Putamen (tissue), 1 donor: ENCODE data around the gene FUOM.
"Not testable (repeated sequence)": the region's sequence is repeated elsewhere in the genome, so short reads cannot be mapped to it uniquely, and the experiment has no call there.

ENCODE experiments used
- DNase-seq: peaks from one replicate; pipeline ENCODE4 v3.0.0-alpha.2; 2016; ENCODE audit warnings: low spot score

The FUOM gene

GRCh38 chr10:133329491-133330202, 28.2 kb downstream of the FUOM start:
- DNase-seq: peak; percentile 84

GRCh38 chr10:133328358-133329343, 29.2 kb downstream of the FUOM start:
- DNase-seq: no peak

- no peak for DNase-seq
Observed at GRCh38 chr10:133327651-133328357, 30.0 kb downstream of the FUOM start.

- no peak for DNase-seq
Observed at GRCh38 chr10:133326745-133327650, 30.8 kb downstream of the FUOM start.

- no peak for DNase-seq
Observed at GRCh38 chr10:133326223-133326551, 31.6 kb downstream of the FUOM start.

GRCh38 chr10:133325440-133326222, 32.2 kb downstream of the FUOM start:
- DNase-seq: no peak

- DNase-seq: no peak
Observed at GRCh38 chr10:133324857-133325260, 33.0 kb downstream of the FUOM start.

GRCh38 chr10:133324198-133324792, 33.5 kb downstream of the FUOM start:
- DNase-seq: no peak

- not testable (repeated sequence) for DNase-seq
Observed at GRCh38 chr10:133322064-133322709, 35.6 kb downstream of the FUOM start.

- DNase-seq: not testable (repeated sequence)
Observed at GRCh38 chr10:133320852-133321422, 36.9 kb downstream of the FUOM start.

GRCh38 chr10:133318494-133319127, 39.2 kb downstream of the FUOM start:
- DNase-seq: no peak

- DNase-seq: no peak
Observed at GRCh38 chr10:133316732-133317131, 41.1 kb downstream of the FUOM start.

- DNase-seq: no peak
Observed at GRCh38 chr10:133316266-133316665, 41.6 kb downstream of the FUOM start.

GRCh38 chr10:133315847-133316246, 42.0 kb downstream of the FUOM start:
- no peak for DNase-seq

- no peak for DNase-seq
Observed at GRCh38 chr10:133314911-133315310, 42.9 kb downstream of the FUOM start.

GRCh38 chr10:133313192-133313591, 44.6 kb downstream of the FUOM start:
- no peak for DNase-seq

- no peak for DNase-seq
Observed at GRCh38 chr10:133312769-133313145, 45.1 kb downstream of the FUOM start.

- DNase-seq: no peak
Observed at GRCh38 chr10:133312016-133312768, 45.6 kb downstream of the FUOM start.
